MCF 10A (cell line): ENCODE results near the gene CEND1. TPM values are rescaled to one million over a fixed set of nuclear protein-coding genes. Genes with fewer than 3 reads are reported as not detected.

Source experiments
- BruUV-seq: library from RNA; stranded (reverse); fragments of 400-500 nt; replicated peaks from 2 replicates; lab custom pipeline; 2021; lab: Mats Ljungman, UMichigan
- CTCF ChIA-PET: fragments of 300-600 bp; sonication (Branson Sonifier 250); formaldehyde crosslinking; extraction: SDS; loops from one replicate; lab custom pipeline; 2021; ENCODE audit warnings: antibody characterized with exemption, inconsistent platforms; lab: Yijun Ruan, JAX
- POLR2A ChIA-PET: fragments of 300-600, 350-650 bp; sonication (Branson Sonifier 250); formaldehyde crosslinking; extraction: SDS; loops from one replicate; lab custom pipeline; 2020; ENCODE audit warnings: antibody characterized with exemption, inconsistent platforms; lab: Yijun Ruan, JAX
- DNase-seq: peaks from one replicate; pipeline ENCODE4 v3.0.0-alpha.2; 2018; ENCODE audit not compliant: unreplicated experiment
- H3K27ac Mint-ChIP-seq: one replicate; pipeline ENCODE4 v1.8.0; 2022; ENCODE audit warnings: mild to moderate bottlenecking, low read depth, mixed read lengths; ENCODE audit not compliant: unreplicated experiment
- H3K27me3 Mint-ChIP-seq: one replicate; pipeline ENCODE4 v1.8.0; 2022; ENCODE audit warnings: mixed read lengths; ENCODE audit not compliant: insufficient read depth, unreplicated experiment
- H3K36me3 Mint-ChIP-seq: one replicate; pipeline ENCODE4 v1.8.0; 2022; ENCODE audit warnings: mild to moderate bottlenecking, moderate library complexity, mixed read lengths; ENCODE audit not compliant: insufficient read depth, unreplicated experiment
- H3K4me1 Mint-ChIP-seq: one replicate; pipeline ENCODE4 v1.8.0; 2022; ENCODE audit warnings: mixed read lengths; ENCODE audit not compliant: insufficient read depth, unreplicated experiment
- H3K4me3 Mint-ChIP-seq: one replicate; pipeline ENCODE4 v1.8.0; 2022; ENCODE audit warnings: mild to moderate bottlenecking, moderate library complexity, mixed read lengths; ENCODE audit not compliant: unreplicated experiment
- H3K9me3 Mint-ChIP-seq: one replicate; pipeline ENCODE4 v1.8.0; 2022; ENCODE audit warnings: mixed read lengths; ENCODE audit not compliant: unreplicated experiment
- CTCF ChIP-seq: fragments of 200-600 bp; IDR thresholded peaks from one replicate; pipeline ENCODE4 v1.8.0; 2022; ENCODE audit warnings: antibody characterized with exemption, mild to moderate bottlenecking; ENCODE audit not compliant: unreplicated experiment
- intact Hi-C: fragments of 100-400 bp; cut with micrococcal nuclease; formaldehyde crosslinking; loops from 2 replicates; pipeline ENCODE4 v1.14.1; 2022
- total RNA-seq: library from RNA; stranded (reverse); gene quantifications from 2 replicates; pipeline ENCODE4 v1.2.3, GENCODE V29; 2022

CEND1 gene
- total RNA-seq, 1 experiment from 2014 or later: not detected

DNA sequence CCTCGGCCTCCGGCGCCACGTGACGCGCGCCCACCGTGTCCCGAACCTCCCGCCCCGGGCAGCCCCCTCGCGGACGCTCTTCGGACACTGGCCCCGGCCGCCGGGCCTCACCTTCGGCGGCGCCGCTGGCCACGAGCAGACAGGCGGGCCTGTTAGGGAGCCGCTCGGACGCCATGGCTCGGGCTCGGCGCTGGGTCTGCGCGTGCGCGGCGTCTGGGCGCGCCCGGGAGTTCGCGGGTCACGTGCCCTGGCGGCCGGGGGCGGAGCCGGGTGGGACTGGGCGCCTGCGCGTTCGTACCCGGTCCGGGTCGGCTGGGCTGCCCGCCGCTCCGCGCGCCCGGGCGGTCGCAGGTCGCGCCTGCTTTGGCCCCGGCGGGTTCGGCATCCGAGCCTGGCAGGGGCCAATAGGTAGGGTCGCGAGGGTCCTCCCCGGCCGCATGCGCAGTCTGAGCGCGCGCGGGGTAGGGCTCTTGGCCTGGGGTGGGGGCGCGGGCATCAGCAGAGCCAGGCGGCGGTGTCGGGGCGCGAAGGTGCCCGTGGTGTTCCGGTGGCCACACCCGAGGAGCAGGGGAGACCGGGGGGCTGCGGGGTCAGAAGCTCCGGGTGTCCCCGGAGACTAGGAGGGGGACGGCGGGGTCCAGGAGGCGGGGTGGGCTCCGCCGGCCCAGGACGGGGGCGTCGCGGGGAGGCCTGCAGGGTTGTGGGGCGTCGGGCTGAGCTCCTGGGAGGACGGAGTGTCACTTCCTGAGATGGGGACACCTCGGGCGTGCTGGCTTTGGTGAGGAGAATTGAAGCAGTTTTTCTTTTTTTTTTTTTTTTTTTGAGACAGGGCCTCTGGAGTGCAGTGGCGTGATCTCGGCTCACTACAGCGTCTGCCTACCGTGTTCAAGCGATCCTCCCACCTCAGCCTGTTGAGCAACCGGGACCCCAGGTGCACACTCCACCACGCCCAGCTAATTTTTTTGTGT lies 12.3 kb downstream of the CEND1 start, which contains the start of gene GATD1:
GATD1 (minus strand) TSS at position 200 of the 968 bp plus-strand sequence; CDS start at position 175, 25 bp downstream.
- BruUV-seq: no TSS peak
- Mint-ChIP-seq H3K27ac (peak within 1 kb of the TSS; percentile 81), H3K4me3 (peak within 1 kb of the TSS; percentile 85), H3K4me1 (peaks cover 11% of the 10 kb centered on the region), H3K9me3 (no peaks in the 10 kb centered on the region), H3K36me3 (peaks cover 31% of the 10 kb centered on the region), H3K27me3 (no peaks in the 10 kb centered on the region)
- CTCF ChIA-PET: interaction anchor here (0.6 to 1.2 kb wide), 2 partner anchors 22 to 32 kb away, joined by 3 to 5 read pairs; partner anchors contain the start of gene RPLP2
- intact Hi-C loops: no loop called here
- POLR2A ChIA-PET: interaction anchor here (0.5 to 4.8 kb wide), 15 partner anchors 8 to 472 kb away, joined by 3 to 42 read pairs (median 5); partner anchors contain the start of genes EPS8L2, PNPLA2, RPLP2 and TALDO1
- peak; percentile 84 for DNase-seq
- no peak for TF ChIP-seq CTCF

DNA sequence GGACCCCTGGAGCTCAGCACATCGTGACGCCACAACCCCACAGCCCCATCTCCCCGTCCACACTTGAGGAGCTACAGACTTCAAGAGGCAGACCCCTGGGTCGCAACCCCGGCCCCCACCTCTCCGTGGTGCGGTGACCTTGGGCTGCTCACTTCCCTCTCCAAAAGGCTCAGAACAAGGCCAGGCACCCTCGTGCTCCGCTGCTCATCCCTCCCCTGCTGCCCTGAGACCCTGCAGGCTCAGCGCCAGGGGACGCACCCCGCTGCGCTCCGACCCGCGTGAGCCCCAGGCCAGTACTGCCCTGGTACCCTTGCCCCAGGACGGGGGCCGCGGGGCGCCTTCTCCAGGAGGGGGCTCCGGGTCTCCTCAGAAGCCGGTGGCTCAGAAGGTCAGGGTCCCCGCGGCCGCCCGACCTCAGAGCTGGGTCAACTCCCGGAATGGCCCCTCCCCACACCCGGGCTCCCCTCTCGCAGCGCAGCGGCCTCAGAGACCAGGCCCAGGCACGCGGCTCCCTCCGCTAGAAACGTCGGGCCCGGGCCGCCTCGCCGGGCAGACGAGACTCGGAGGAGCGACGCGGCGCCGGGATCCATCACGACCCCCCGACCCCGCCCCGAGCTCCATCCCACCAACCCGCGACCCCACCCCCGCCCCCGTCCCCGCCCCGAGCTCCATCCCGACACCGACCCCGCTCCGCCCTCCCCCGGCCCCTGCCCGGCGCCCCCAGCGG lies 13.2 kb downstream of the CEND1 start:
- no peak for DNase-seq
- peak overlapping the region; percentile 85 for H3K4me3 Mint-ChIP-seq
- CTCF ChIA-PET: interaction anchor here (1.2 to 2.2 kb wide), 2 partner anchors 11 to 22 kb away, joined by 5 to 10 read pairs; no protein-coding TSS in a partner anchor
- no peaks in the 10 kb centered on the region for H3K9me3 Mint-ChIP-seq
- peaks cover 11% of the 10 kb centered on the region for H3K4me1 Mint-ChIP-seq
- peaks cover 38% of the 10 kb centered on the region for H3K36me3 Mint-ChIP-seq
- no peak for TF ChIP-seq CTCF
- H3K27me3 Mint-ChIP-seq: no peaks in the 10 kb centered on the region
- BruUV-seq: no TSS peak
- intact Hi-C loops: no loop called here
- POLR2A ChIA-PET: interaction anchor here (0.6 to 4.8 kb wide), 18 partner anchors 9 to 569 kb away, joined by 3 to 42 read pairs (median 5); partner anchors contain the start of genes DEAF1, EPS8L2, PHRF1 and PIDD1
- H3K27ac Mint-ChIP-seq: peak overlapping the region; percentile 81

DNA sequence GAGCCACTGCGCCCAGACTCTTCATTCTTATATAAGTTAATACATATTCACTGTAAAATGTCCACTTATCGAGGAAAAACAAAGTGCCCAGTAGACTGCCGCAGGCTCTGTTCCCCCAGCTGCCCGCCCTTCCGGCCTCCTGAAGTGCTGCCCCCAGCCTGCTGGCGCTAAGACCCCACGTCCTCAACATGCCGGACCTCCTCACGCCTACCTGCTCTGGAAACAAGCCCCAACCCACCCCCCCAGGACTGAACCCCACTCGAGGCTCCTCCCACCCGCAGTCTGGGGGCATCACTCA lies 13.7 kb downstream of the CEND1 start:
- BruUV-seq: no TSS peak
- peak overlapping the region; percentile 81 for H3K27ac Mint-ChIP-seq
- H3K36me3 Mint-ChIP-seq: peaks cover 38% of the 10 kb centered on the region
- intact Hi-C loops: no loop called here
- POLR2A ChIA-PET: interaction anchor here (0.6 to 4.8 kb wide), 16 partner anchors 12 to 568 kb away, joined by 3 to 42 read pairs (median 6); partner anchors contain the start of genes DEAF1, EPS8L2, PHRF1 and PIDD1
- peak overlapping the region; percentile 85 for H3K4me3 Mint-ChIP-seq
- no peak for TF ChIP-seq CTCF
- H3K4me1 Mint-ChIP-seq: peaks cover 11% of the 10 kb centered on the region
- H3K9me3 Mint-ChIP-seq: no peaks in the 10 kb centered on the region
- no peak for DNase-seq
- no peaks in the 10 kb centered on the region for H3K27me3 Mint-ChIP-seq
- CTCF ChIA-PET: interaction anchor here (0.7 to 2.2 kb wide), 3 partner anchors 10 to 35 kb away, joined by 3 to 10 read pairs (median 5); no protein-coding TSS in a partner anchor
